OCI-LY3 (cell line): ENCODE results near the gene CCL11.

Experiments used
- H2AFZ ChIP-seq: fragments of 200-600, 300-600 bp; shearing (Covaris generic); 2 replicates; pipeline ENCODE4 v1.6.0; 2014; ENCODE audit warnings: antibody characterized with exemption, low read depth, low read length
- H3K27ac ChIP-seq: fragments of 200-600, 300-600 bp; sonication (generic); 2 replicates; pipeline ENCODE4 v1.5.1; 2014; ENCODE audit warnings: mild to moderate bottlenecking, low read length, moderate library complexity, mixed read lengths
- H3K27me3 ChIP-seq: fragments of 200-600, 300-600 bp; sonication (generic); 2 replicates; pipeline ENCODE4 v1.6.1; 2014; ENCODE audit warnings: low read depth, low read length, mixed read lengths
- H3K36me3 ChIP-seq: fragments of 200-600, 300-600 bp; sonication (generic); replicated peaks from 2 replicates; pipeline ENCODE3; 2014; ENCODE audit warnings: low read depth, low read length, mixed read lengths
- H3K4me1 ChIP-seq: fragments of 300-600, 200-600 bp; sonication (generic); 2 replicates; pipeline ENCODE4 v1.6.1; 2014; ENCODE audit warnings: low read length, mixed read lengths
- H3K4me2 ChIP-seq: fragments of 200-600, 300-600 bp; sonication (generic); 2 replicates; pipeline ENCODE4 v1.6.1; 2014; ENCODE audit warnings: low read length, mixed read lengths
- H3K4me3 ChIP-seq: fragments of 300-600, 200-600 bp; sonication (generic); 2 replicates; pipeline ENCODE4 v1.5.1; 2014; ENCODE audit warnings: antibody characterized with exemption, mild to moderate bottlenecking, low read length, moderate library complexity
- H3K79me2 ChIP-seq: fragments of 300-600, 200-600 bp; shearing (Covaris generic); 2 replicates; pipeline ENCODE4 v1.6.1; 2014; ENCODE audit warnings: mild to moderate bottlenecking, low read length, mixed read lengths
- H3K9ac ChIP-seq: fragments of 300-600, 200-600 bp; shearing (Covaris generic); 2 replicates; pipeline ENCODE4 v1.6.0; 2014; ENCODE audit warnings: mild to moderate bottlenecking, low read length, moderate library complexity
- H3K9me3 ChIP-seq: fragments of 200-600, 300-600 bp; shearing (Covaris generic); 2 replicates; pipeline ENCODE4 v1.6.1; 2014; ENCODE audit warnings: low read length, mixed read lengths; ENCODE audit not compliant: insufficient read depth
- H4K20me1 ChIP-seq: fragments of 200-600, 300-600 bp; sonication (generic); 2 replicates; pipeline ENCODE4 v1.6.1; 2016; ENCODE audit warnings: low read length, mixed read lengths; ENCODE audit not compliant: insufficient read depth
- CTCF ChIP-seq: fragments of 200-600, 300-600 bp; sonication (generic); IDR thresholded peaks from 2 replicates; pipeline ENCODE4 v1.5.1; 2014; ENCODE audit warnings: antibody characterized with exemption, low read length, low read depth
- EZH2phosphoT487 ChIP-seq: fragments of 200-600 bp; shearing (Covaris generic); IDR thresholded peaks from 2 replicates; pipeline ENCODE4 v1.6.1; 2018; ENCODE audit warnings: antibody characterized with exemption, mixed run types, low read depth

CCL11 gene

GRCh38 chr17:34285286-34285792, at the start of gene CCL11:
Gene CCL11 (plus strand): TSS chr17:34285742. CDS start chr17:34285809, 67 bp downstream.
- no peak within 1 kb of the TSS for H3K9ac ChIP-seq
- H3K36me3 ChIP-seq = no peaks in the 10 kb centered on the region
- TF ChIP-seq CTCF = no peak
- no peak for TF ChIP-seq EZH2phosphoT487
- no peaks in the 10 kb centered on the region for H3K79me2 ChIP-seq
- no peak within 1 kb of the TSS for H2AFZ ChIP-seq
- no peak within 1 kb of the TSS for H3K27ac ChIP-seq
- H4K20me1 ChIP-seq = no peaks in the 10 kb centered on the region
- H3K4me2 ChIP-seq = no peak within 1 kb of the TSS
- H3K9me3 ChIP-seq = no peaks in the 10 kb centered on the region
- peaks cover 66% of the 10 kb centered on the region for H3K27me3 ChIP-seq
- H3K4me3 ChIP-seq = no peak within 1 kb of the TSS
- no peaks in the 10 kb centered on the region for H3K4me1 ChIP-seq

- Histone ChIP-seq H3K79me2 (no peaks in the 10 kb centered on the region), H3K27ac (no peak overlapping the region), H3K27me3 (peaks cover 21% of the 10 kb centered on the region), H3K4me3 (no peak overlapping the region), H3K36me3 (no peaks in the 10 kb centered on the region), H3K4me2 (no peak overlapping the region), H2AFZ (no peak overlapping the region), H3K9me3 (no peaks in the 10 kb centered on the region), H3K9ac (no peak overlapping the region), H3K4me1 (peaks cover 3% of the 10 kb centered on the region; the same call in 1 of the 2 replicates), H4K20me1 (no peaks in the 10 kb centered on the region)
- TF ChIP-seq EZH2phosphoT487 = no peak
- no peak for TF ChIP-seq CTCF
These were observed 49.2 kb upstream of the CCL11 start for GRCh38 chr17:34236281-34236892.

- Histone ChIP-seq H3K36me3 (no peaks in the 10 kb centered on the region), H3K4me2 (no peak overlapping the region), H3K4me1 (peaks cover 12% of the 10 kb centered on the region), H3K79me2 (no peaks in the 10 kb centered on the region), H3K4me3 (no peak overlapping the region), H3K9me3 (no peaks in the 10 kb centered on the region), H3K27ac (no peak overlapping the region), H4K20me1 (peaks cover 7% of the 10 kb centered on the region; the same call in 1 of the 2 replicates), H3K27me3 (peaks cover 26% of the 10 kb centered on the region), H3K9ac (no peak overlapping the region), H2AFZ (no peak overlapping the region)
- no peak for TF ChIP-seq CTCF
- TF ChIP-seq EZH2phosphoT487 = no peak
These were observed 48.1 kb upstream of the CCL11 start for GRCh38 chr17:34237458-34237857.

- Histone ChIP-seq H3K4me3 (no peak overlapping the region), H2AFZ (no peak overlapping the region), H3K79me2 (no peaks in the 10 kb centered on the region), H4K20me1 (peaks cover 19% of the 10 kb centered on the region; the same call in 1 of the 2 replicates), H3K36me3 (no peaks in the 10 kb centered on the region), H3K9me3 (no peaks in the 10 kb centered on the region), H3K4me1 (peaks cover 36% of the 10 kb centered on the region), H3K27ac (no peak overlapping the region), H3K4me2 (no peak overlapping the region), H3K9ac (no peak overlapping the region), H3K27me3 (peaks cover 39% of the 10 kb centered on the region)
- no peak for TF ChIP-seq CTCF
- no peak for TF ChIP-seq EZH2phosphoT487
These were observed 44.5 kb upstream of the CCL11 start for GRCh38 chr17:34241062-34241461.
